Hematopoietic multipotent progenitor cell treated with erythropoietin and hydrocortisone succinate and interleukin-3 and kit ligand, for 4 days (in vitro differentiated cells): Measurements from ENCODE around the gene TMEM213.
A peak's percentile ranks its signal among the peaks of the same experiment; 100 is the strongest.

Source experiments
- DNase-seq: peaks from one replicate; pipeline ENCODE4 v3.0.0-alpha.2; 2015

Gene TMEM213

DNA sequence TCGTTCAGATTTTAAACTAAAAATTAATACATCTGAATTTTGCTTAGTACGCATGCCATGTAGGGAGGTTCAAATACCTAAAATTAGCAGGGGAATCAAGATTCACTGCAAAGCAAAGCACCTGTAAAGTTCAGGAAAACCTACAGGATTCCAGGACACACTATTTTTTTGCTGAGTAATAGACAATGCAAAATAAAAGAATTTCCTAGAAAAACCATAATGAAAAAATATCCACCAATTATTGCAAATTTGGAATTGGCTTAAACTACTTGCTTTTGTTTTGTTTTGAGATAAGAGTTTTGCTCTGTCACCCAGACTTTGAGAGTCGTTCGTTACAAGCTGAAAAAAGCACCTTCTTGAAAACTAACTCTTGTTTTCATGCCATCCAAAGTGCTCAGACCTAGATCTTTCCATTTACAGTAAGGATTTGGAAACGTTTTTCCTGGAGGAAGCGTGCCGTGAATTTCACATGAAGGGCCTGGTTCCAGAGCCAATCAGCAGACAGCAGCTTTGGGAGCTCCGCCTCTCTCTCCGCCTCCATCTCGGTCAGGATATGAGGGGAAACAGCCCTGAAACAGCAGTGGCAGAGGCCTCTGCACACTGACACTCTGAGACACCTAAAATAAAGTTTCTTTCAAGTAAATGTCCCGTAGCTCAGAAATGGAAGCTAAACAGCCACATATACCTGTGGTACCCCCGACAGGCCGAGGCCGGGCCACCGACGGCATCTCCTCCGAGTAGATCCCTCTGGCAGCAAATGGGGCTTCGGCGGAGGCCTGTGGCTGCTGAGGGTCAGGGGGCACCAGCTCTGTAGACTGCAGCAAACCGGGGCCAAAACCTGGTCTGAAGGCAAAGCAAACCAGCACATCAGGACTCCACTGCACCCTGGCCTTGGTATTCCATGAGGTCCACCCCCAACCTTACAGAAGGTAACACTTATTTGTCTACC, 46.1 kb downstream of the TMEM213 start:
- DNase-seq, result no peak

DNA sequence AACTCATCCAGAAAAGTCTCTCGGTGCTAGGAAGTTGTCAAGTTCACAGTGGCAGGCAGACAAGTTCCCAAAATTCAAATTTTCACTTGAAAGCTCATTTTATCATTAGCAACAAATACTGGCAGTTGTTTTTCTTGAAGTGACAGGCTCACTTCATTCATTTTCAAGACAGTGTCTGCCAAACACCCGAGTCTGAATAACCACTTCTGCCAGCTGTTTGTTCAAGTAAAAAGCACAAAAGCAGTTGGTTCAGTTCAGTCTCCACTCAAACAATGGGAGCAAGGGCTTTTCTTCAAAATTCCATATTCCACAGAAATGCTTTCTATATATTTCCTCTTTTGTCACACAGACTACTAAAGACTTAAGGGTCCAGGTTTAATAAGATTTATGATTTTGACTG, 47.9 kb downstream of the TMEM213 start:
- DNase-seq, result no peak

DNA sequence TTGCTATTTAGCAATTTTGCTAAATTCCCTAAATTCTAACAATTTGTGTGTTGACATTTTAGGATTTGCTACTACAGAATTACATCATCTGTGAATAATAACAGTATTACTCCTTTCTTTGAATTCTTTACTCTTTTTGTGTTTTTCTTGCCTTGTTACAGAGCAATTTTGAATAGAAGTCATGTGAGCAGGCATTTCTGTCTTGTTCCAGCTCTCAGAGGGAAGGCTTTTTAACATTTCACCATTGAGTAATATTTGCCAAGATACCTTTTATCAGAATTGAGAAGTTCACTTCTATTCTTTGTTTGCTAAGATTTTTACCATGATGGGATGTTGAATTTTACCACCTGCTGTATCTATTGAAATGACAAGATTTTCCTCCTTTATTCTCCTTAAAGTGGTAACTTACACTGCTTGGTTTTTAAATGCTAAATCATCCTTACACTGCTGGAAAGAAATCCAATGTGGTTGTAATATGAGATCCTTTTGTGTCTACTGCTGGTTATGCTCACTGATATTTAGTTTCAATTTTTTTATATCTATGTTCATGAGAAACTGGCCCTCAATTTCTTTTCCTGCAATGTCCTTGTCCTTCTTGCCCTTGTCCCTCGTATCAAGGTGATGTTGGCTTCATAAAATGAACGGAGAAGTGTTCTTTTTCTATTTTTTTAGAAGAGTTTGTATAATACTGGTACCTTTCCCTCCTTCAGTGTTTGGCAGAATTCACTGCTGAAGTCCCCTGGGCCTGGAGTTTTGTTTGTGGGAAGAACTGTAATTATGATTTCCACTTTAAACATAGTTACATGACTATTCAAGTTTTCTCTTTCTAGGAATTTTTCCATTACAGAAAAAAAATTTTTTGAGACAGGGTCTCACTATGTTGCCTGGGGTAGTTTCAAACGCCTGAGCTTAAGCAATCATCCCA, 50.5 kb downstream of the TMEM213 start:
- DNase-seq, result no peak

DNA sequence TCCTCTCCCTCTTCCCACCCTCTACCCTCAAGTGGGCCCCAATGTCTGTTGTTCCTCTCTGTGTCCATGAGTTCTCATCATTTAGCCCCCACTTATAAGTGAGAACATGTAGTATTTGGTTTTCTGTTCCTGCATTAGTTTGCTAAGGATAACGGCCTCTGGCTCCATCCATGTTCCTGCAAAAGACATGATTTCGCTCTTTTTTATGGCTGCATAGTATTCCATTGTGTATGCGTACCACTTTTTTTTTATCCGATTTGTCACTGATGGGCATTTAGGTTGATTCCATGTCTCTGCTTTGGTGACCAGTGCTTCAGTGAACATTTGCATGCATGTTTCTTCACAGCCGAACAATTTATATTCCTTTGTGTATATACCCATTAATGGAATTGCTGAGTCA, 51.9 kb downstream of the TMEM213 start:
- DNase-seq, result no peak

DNA sequence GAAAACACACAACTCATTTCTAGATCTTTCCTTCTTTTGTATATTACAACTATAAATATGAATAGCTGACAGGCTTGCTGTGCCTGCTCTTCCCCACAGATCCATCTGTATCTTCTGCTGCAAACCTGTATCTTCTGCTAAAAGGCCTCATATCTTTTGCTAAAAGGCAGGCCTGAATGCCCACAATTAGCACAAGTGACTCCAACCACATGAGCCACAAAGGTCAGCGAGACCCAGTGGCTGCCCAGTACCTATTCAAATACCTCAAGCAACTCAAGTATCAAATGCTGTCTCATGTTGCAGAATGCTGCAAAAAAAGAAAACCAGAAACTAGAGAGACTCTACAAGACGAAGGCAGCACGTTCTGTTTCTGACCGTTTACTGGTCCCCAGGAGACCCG, 54.7 kb downstream of the TMEM213 start:
- no peak for DNase-seq

DNA sequence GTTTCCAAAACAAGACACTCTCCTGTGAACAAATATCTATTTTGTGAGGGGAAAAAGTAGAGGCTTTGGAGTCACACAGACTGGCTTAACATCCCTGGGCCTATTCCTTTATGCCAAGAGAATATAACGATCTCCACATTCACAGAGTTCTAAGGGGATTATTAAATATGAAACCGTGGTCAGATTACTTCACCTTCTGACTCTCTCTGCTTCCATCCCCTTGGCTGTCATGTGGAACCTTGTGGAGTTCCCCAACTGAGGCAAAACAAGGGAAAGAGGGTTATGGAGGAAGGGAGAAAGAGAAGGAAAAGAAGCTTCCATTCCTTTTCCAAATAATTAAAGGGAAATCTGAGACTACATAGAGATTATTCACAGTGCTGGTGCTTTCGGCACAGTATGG, 55.7 kb downstream of the TMEM213 start:
- no peak for DNase-seq

DNA sequence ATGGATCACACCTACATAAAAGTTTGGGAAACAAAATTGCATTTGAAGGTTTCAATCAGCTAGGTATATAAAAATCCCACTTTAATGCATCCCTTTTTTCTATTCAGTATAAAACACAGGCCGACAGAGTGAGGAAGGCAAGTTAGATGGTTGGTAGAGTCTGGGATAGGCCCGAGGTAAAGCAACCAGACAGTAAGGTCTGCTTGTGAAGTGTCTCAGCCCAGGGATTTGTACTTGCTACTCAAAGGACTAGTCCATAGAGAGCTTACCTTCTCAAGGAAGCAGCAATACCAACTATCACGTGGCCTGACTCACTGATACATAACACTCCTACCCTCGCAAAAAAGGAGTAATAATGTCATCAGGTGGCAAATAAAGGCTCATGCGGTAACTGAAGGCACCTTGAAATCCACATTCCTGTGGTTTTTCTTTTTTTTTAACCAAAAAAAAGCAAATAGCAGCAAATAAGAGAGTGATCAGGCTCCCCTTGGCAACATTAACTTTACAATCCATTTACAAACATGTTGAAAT, 56.4 kb downstream of the TMEM213 start:
- DNase-seq, result no peak

DNA sequence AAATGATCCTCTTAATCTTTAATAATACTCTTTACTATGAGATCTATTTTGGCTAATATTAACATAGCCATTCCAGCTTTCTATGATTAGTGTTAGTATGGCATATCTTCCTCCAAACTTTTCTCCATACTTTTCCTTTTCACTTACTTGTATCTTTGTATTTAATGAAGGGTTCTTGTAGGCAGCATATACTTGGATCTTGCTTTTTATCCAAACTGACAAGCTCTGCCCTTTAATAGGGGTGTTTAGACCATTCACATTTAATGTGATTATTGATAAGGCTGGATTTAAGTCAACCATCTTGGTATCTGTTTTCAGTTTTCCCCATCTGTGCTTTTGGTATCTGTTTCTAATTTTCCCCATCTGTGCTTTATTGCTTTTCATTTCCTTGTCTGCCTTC, 59.9 kb downstream of the TMEM213 start:
- DNase-seq, result no peak

DNA sequence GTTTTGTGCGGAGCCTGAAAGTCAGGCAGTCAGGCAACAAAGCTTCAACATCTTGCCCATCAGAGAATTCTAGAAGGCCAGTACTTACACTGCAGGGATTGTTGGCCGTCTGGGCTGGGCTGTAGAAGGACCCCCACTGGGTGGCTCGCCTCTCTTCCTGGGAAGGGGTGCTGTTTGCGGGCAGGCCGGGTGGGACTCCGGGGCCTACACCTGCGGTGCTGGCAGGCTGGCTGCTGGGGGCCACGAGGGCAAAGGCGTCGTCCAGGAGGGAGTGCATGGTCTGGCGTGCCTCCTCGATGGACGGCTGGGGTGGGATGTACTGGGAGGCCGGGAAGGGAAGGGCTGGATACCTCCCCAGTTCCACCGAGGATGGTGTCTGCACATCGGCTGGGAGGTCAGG, 63.3 kb downstream of the TMEM213 start:
- no peak for DNase-seq

DNA sequence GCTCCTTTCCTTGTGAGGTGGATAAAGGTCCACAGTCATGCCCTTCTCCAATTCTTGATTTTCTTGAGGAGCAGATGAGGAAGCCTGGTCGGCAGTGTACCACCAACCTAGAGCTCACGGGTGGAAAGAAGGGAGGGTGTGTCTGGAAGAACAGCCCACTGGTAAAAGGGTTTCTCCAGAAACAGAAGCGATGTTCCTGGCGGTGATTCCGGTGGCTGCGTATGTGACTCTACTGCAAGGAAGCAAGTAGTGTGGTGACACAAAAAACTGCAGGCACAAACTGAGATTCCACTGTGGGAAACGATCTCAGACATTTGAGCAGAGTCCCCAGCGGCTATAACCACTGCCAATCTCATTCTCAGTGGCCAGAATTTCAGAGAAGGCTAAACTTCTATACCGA, 66.1 kb downstream of the TMEM213 start:
- no peak for DNase-seq

DNA sequence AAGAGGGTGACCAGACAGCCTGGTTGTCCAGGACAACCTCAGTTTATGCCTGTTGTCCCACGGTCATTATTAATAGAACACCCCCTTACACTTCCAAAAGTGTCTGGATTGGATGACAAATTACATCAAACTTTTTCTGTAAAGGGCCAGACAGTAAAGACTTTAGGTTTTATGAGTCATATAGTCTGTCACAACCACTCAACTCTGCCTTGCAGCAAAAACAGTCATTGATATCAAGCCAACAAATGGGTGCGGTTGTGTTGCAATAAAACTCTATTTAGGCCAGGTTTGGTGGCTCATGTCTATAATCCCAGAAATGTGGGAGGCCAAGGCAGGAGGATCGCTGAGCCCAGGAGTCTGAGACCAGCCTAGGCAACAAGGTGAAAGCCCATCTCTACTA, 66.9 kb downstream of the TMEM213 start:
- DNase-seq, result peak; percentile 56

DNA sequence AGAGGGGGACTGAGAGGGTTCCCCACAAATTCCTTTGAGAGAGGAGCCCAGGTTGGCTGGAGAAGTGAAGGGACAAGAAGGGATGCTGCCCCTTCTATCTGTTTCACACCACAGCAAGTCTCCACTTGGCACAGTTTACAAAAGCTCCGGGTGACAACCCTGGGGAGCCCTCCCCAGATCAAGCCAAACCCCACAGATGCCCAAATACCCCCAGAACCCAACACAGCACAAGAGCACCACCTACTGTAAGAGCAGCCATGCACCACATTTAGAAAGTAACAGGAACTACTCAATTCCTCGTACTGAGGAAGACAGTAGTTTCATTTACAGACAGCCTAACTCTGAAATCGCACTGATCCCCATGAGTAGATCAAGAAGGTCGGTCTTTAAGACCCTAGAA, 68.0 kb downstream of the TMEM213 start:
- DNase-seq, result peak; percentile 76

DNA sequence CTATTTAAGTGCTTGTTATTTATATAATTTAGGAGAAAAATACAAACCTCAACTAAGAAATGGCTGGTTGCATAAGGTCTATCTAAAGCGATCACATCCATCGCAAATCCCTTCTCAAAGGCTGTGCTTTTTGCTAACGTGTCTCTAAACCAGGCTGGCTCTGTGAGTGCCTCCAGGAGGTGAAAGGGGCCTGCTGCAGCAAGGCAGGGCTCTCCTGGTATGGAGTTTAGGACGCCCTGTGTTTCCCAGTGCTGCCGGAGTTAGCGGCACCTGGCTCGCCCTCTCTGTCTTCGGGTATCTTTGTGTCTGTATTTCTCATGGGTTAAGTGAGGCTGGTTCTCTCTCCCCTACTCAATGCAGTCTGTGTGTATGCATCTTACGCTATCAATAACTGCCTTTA, 68.6 kb downstream of the TMEM213 start:
- no peak for DNase-seq

DNA sequence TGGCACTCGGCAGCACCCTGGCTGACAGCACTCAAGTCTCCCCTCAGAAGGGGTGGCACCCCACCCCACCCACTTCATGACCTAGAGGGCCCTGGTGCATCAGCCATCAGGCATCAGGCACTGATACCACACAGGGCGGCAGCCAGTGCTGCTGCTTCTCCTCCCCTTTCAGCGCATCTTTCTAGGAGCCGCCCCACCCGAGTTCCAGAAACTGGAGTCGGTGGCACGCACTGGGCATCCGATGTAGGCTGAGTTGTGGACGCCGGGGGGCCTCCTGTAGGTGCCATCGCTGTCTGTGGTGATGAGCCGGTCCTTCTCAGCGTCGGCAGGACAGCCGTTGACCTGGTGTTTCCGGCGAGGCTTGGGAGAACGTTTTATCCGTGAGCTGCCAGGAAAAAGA, 70.0 kb downstream of the TMEM213 start:
- DNase-seq, result no peak

DNA sequence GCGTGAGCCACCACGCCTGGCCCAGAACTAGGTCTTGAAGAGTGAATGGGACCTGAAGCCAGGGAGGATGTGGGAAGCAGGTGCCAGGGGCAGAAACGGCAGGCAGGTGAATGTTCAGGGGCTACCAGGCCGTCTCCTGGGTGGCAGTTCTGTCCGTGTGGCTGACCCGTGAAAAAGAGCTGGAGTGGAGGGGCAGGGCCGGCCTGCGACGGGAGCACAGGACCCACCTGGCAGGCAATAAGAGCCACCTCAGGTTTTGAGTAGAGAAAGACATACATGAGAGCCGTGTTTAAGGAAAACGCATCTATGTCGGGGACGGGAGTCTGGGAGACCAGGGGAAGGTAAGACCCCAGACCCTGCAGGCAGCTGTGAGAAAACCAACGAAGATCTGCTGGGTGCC, 70.9 kb downstream of the TMEM213 start:
- no peak for DNase-seq

DNA sequence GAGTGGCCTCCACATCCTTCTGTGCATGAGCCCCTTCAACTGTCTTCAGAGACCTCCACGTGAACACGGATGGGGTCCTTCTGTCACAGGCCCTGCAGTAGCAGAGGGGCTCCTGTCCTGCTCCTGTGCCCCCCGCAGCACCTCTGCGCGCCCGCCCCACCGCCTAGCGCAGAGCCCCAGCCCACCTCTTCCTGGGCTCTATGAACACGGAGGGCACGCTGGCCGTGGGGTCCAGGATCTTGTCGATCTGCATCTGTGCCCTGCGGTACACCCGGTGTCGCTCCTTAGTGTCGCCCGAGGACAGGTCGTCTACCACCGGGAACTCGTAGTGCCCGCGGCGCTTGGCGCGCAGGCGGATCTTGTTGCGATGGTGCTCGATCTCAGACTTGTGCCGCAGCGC, 71.6 kb downstream of the TMEM213 start:
- DNase-seq, result no peak

DNA sequence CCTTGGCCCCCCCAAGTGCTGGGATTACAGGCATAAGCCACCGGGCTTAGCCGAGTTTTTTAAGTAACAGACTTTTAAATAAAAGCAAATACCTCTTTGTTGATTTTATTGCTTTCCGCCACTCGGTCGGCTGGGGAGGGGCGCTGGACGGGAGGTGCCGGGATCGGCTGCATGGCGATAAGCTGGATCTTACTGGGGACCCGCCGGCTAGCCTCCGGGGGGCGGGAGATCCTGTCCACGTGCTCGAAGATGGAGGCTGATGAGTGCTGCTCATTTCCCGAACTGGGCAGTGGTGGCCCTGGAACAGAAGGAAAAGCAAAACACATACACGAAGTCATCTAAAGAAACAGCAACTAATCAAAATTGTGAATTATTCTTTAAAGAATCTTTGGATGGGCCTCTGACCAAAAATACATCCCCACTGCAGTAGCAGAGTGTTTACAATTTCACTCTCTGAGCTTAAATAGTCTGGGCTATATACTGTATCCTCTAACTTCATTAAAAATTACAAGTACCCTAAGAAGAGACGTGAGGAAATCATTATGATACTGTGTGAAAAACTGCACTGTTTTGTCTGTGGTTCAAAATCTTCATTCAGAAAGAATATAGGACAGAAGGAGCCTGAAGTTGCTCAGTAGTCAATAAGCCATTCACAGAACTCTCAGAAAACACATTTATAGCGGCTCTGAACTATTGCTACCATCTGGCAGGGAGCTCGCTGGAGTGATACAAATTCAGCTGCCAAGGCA, 73.4 kb downstream of the TMEM213 start:
- no peak for DNase-seq

DNA sequence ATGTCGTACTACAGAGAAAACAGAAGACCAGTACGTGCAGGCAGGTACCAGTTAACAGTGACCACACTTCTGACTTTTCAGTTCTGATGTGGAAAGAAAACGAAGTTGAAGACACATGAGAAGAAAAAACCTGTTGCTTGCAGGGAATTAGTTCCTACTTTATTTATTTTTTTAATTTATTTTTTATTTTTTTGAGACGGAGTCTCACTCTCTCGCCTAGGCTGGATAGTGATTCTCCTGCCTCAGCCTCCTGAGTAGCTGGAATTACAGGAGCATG, 74.0 kb downstream of the TMEM213 start:
- no peak for DNase-seq

DNA sequence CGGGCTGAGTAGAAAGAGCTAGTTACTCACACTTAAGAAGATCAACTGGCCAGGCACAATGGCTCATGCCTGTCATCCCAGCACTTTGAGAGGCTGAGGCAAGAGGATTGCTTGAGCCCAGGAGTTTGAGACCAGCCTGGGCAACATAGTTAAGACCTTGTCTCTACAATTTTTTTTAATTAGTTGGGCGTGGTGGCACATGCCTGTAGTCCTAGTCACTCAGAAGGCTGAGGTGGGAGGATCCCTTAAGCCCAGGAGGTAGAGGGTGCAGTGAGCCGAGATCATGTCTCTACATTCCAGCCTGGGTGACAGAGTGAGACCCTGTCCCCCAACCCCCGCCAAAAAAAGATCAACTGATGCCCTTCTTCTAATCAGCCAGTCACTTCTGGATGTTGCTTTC, 74.8 kb downstream of the TMEM213 start:
- DNase-seq, result peak; percentile 29

DNA sequence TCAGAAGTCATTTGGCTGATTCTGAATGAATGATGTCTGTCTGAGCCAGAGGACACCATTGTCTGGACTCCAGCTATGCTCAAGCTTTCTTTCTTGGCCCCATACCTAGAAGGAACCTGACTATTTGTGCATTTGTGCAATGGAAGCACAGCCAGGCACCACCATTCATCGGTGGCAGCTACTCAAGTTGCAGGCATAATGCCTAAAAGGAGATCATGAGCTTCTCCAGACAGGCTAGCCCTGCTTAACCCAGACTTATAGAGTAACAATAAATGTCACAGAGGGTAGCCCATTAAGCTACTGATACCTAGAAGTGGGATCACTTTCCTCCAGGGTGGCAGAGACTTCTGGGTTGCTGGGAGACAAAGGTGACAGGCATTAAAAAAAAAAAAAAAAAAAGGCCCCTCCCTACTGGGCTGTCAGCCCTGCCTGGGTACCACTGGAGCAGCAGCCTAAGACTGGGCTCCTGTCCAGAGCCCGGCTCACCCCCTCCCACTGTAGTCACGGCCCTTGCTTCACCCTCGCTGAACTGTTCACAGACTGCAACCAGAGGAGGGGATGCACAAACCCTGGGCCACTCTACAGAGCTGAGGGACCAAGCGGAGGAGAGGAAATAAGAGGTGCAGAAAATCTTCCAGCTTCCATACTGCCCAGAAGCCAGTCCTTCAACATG, 75.6 kb downstream of the TMEM213 start:
- no peak for DNase-seq

DNA sequence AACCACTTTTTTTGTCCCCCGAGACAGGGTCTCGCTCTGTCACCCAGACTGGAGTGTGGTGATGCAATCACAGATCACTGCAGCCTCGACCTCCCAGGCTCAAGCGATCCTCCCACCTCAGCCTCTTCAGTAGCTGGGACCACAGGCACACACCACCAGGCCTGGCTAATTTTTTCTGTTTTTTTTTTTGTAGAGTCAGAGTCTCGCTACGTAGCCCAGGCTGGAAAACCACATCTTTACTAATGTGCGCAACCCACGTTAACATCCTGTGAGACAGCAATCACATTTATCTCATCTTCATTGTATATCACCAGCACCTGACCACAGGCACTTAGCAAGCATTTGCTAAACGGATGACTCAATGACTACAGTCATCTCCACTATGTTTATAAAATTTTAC, 78.0 kb downstream of the TMEM213 start:
- peak; percentile 75 for DNase-seq

DNA sequence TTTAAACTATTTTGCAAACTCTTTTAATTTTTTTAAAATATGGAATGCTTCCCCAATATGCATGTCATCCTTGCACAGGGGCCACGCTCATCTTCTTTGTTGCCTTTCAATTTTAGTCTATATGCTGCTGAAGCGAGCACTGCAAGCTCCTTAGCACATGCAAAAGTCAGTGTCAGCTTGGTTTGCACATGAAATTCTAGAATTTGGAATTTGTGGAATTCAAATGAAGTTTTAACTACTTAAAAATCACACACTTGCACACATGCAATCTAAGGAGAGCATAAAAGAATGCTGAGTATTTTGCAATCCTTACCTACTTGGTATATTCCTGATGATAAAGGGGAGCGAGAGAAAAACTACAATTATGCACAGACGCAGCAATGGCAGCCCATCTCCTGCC, 78.5 kb downstream of the TMEM213 start:
- no peak for DNase-seq

DNA sequence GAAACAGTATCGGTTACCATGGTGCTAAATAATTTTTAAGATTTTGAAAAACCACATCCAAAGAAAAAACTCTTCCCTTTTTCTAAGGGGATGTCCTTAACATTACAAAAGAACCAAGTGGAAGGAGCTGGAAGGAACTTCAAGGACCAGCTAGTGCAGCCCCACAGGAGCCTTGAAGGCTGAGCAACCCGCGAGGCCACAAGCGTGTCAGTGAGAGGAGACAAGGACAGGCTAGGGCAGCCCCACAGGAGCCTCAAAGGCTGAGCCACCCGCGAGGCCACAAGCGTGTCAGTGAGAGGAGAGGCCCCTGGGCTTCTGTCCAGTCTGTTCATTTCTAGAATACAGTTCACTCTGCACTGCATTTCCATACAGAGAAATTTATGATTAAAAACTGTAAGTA, 80.3 kb downstream of the TMEM213 start:
- peak; percentile 11 for DNase-seq
